Epithelial cell of proximal tubule (primary cell): Measurements from ENCODE around the gene AFG3L2. TPM values are rescaled to one million over a fixed set of nuclear protein-coding genes. Genes with fewer than 3 reads are reported as not detected.
A peak's percentile ranks its signal among the peaks of the same experiment; 100 is the strongest.

Experiments
- DNase-seq: peaks from one replicate; pipeline ENCODE4 v3.0.0-alpha.2; 2011; ENCODE audit warnings: low read depth
- H3K4me3 ChIP-seq: 2 replicates; pipeline ENCODE4 v1.5.1; 2011; ENCODE audit warnings: low read depth, mild to moderate bottlenecking, low read length
- total RNA-seq: library from RNA; depleted of rRNA; stranded (reverse); fragments of >200 nt; gene quantifications from 2 replicates; pipeline ENCODE4 v1.2.3, GENCODE V29; 2015
- TF ChIP-seq, protein P1 (sequence below): conservative IDR thresholded peaks from 2 replicates; pipeline ENCODE4 v1.5.1; 2012; ENCODE audit warnings: low read depth, mild to moderate bottlenecking, low read length

AFG3L2 gene
- total RNA-seq, 1 donor from 2014 or later: 41.3 TPM

DNA sequence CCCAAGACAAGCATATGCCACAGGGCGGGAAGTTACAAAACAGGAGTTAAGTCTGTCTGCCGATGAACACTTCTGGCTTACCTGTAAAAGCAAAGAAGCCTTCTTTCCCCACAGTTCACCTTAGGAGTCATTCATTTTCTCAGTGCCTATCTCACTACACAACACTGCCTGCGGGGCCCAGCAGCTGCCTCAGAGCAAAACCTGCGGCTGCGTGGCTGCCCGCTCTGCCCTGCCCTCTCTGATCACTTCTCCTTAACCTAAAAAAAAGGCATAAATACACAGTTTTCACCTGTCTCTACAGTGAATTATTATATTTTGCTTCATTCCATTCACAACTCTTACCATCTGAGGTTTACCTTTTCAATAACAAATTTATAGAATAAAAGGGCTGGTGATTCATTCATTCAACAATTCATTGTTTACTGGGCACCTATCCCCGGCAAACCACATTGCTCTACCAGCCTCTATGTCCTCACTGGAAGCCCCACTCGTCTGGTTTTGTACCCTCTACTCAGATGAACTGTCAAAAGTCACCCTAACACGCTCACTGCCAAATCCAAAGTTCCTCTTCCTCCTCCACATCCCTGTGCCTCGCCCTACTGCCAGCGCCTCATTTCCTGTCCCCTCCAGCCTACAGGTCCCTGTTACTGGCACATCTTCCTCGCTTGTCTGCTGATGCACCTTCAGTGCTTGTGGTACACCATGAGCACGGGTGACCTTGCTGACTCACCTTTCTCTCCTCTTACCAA lies 31.4 kb downstream of the AFG3L2 start:
- TF ChIP-seq, protein P1, sequence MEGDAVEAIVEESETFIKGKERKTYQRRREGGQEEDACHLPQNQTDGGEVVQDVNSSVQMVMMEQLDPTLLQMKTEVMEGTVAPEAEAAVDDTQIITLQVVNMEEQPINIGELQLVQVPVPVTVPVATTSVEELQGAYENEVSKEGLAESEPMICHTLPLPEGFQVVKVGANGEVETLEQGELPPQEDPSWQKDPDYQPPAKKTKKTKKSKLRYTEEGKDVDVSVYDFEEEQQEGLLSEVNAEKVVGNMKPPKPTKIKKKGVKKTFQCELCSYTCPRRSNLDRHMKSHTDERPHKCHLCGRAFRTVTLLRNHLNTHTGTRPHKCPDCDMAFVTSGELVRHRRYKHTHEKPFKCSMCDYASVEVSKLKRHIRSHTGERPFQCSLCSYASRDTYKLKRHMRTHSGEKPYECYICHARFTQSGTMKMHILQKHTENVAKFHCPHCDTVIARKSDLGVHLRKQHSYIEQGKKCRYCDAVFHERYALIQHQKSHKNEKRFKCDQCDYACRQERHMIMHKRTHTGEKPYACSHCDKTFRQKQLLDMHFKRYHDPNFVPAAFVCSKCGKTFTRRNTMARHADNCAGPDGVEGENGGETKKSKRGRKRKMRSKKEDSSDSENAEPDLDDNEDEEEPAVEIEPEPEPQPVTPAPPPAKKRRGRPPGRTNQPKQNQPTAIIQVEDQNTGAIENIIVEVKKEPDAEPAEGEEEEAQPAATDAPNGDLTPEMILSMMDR: no peak
- no peak for DNase-seq
- no peak overlapping the region for H3K4me3 ChIP-seq

DNA sequence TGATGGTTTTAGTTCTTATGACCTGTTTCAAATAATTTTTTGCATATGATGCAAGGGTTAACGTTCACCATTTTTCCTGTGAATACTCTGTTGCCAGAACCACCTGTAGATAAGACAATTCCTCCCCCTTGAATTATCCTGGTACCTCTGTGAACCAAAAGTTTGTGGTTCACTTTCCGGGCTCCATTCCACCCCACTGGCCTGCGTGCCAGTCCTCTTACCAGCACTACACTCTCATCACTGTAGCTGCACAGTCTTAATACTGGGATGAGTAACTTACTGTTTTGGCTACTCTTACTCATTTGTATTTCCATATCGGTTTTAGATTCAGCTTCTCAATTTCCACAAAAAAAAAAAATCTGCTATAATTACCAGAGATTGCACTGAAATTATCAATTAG lies 34.4 kb downstream of the AFG3L2 start:
- no peak overlapping the region for H3K4me3 ChIP-seq
- DNase-seq: no peak
- TF ChIP-seq, protein P1: no peak

- TF ChIP-seq, protein P1: no peak
Measured at GRCh38 chr18:12340945-12341660, 35.9 kb downstream of the AFG3L2 start.

GRCh38 chr18:12338382-12338781 lies 38.6 kb downstream of the AFG3L2 start:
- TF ChIP-seq, protein P1: no peak
- no peak for DNase-seq
- no peak overlapping the region for H3K4me3 ChIP-seq

More at GRCh38 chr18:12340945-12341660, 35.9 kb downstream of the AFG3L2 start:
- no peak for DNase-seq
- no peak overlapping the region for H3K4me3 ChIP-seq

- TF ChIP-seq, protein P1: no peak
- no peak overlapping the region for H3K4me3 ChIP-seq
- DNase-seq: no peak
Measured at GRCh38 chr18:12336887-12337286, 40.1 kb downstream of the AFG3L2 start.

GRCh38 chr18:12336171-12336613 lies 40.8 kb downstream of the AFG3L2 start:
- TF ChIP-seq, protein P1: no peak
- DNase-seq: peak; percentile 43
- H3K4me3 ChIP-seq: no peak overlapping the region
